LoVo (cell line): ENCODE measurements around the gene MARCHF11.

Experiments used
- DNase-seq: peaks from one replicate; pipeline ENCODE4 v3.0.0-alpha.2; 2016; ENCODE audit warnings: low spot score

The MARCHF11 gene

DNA sequence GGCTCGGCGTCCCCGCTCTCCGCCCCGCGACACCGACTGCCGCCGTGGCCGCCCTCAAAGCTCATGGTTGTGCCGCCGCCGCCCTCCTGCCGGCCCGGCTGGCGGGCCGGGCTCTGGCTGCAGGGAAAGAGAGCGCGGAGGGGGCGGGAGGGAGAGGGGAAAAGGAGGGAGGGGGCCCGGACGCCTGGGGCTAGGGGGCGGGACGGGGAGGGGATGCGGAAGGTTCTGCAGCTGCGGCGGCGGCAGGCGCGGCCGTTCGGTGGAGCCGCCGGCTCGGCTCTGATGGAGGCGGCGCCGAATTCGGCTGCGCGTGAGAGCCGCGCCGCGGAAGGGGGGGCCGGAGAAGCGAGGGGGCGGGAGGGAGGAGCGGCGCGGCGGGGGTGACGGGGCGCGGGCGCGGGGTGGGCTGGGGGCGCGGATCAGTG is at the start of gene MARCHF11:
Gene MARCHF11, minus strand, starts transcription at position 281 of the 425 bp plus-strand sequence. Its CDS starts 216 bp downstream, at position 65.
- DNase-seq = no peak

- DNase-seq = no peak
Observed at GRCh38 chr5:16225927-16226326, 46.3 kb upstream of the MARCHF11 start.

DNA sequence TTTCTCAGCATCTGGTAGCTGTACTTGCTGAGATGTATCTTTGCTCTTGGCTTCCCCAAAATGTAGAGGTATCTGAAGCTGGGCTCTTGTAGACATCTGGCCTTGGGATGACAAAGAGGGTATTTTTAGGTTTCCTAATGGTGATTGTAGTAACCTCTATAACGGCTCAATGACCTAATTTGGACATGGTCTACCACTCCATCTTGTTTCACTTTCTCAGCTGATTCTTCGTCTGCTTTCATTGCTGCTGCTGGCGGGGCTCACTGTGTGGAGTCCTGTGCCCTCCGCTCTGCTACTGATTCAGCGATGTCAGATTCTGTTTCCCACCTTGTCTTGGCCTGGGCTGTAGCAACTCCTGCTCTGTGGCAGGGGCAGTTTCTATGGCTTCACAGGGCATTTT is 12.7 kb upstream of the MARCHF11 start:
- no peak for DNase-seq

DNA sequence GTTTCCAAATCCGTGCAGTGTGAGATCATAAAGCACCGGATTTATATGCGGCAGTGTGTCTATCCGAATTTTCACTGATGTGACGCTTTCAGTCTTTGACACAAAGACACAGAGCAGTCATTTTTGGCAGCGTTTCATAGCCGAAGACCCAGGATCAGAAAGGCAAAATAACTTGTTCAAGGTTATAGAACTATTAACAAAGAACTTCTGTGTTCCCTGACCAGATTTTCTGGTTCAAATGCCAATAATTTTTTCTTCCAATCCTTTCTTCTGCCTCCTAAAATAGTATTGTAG is 1.1 kb upstream of the MARCHF11 start:
- DNase-seq = no peak

DNA sequence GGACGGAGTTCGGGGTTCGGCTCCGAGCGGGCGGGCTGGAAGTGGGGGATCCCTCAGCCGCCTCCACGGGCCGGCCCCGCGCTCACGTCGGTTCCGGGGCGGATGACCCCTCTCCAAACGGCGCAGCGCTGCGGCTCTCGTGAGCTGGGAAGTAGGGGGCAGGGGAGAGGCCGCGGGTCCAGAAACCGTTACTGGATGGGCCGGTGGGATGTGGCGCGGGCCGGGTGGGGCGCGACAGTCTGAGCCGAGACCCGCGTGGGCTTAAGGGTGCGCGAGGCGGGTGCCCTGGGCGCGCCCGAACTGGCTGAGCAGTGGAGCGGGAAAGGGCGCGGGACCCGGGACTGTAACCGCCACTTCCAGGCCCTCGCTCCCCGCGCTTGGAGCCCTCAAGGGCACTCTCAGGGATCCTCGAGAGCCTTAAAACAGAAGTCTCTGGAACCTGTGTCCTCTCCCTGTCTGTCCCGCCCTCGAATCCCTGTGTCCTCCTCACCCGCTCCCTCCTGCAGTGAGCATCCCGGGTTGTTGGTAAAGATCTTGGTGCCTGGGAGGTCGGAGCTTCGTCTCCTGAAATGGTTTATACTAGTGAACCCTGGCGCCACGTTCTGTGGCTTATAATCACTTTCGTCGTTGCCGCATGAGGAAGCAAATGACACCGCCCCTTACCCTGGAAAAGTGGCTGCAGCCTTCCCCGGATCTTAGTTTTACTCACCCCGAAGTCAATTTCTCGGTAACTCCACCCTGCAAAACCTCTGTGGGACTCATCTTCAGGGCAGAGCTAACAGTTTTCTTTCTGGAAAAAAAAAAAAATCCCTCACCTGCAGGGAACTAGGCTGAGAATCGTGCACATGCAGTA is 571 bp upstream of the MARCHF11 start:
- DNase-seq = no peak

- DNase-seq = peak; percentile 19
Observed at GRCh38 chr5:16178745-16179372, 732 bp downstream of the MARCHF11 start.

DNA sequence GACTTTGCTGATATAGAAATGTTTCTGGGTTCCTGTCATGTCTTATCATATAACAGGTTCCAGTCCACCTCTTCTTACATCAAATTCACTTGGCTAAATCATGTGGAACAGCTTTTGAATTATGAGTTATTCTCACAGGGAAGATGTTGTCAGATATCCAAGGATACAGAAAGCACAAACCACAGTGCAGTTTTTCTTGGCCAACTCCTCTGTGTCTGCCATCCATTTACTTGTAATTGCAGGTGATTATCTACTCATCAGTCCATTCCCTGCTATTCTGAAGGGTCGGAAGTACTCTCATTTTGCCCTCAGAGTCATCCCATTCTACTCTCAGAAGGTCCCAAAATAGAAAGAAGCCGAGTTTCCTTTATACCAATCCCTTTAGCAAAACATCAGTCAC is 10.0 kb downstream of the MARCHF11 start:
- DNase-seq = no peak

DNA sequence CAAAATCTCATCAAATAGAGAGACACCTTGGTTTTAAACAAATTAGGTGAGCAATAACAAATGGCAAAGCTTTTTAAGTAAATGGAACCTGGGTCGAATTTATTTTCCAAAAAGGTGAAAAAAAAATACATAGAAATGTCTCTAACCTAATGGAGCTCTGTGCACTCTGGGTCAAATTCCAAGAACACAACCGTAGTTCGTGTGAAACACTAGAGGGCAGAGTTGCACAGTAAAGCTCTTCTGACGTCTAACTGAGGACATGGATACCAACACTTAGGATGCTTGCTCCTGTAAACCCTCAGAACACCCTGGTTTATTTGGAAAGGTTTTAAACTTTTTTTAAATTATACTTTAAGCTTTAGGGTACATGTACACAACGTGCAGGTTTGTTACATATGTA is 18.9 kb downstream of the MARCHF11 start:
- DNase-seq = peak; percentile 70

DNA sequence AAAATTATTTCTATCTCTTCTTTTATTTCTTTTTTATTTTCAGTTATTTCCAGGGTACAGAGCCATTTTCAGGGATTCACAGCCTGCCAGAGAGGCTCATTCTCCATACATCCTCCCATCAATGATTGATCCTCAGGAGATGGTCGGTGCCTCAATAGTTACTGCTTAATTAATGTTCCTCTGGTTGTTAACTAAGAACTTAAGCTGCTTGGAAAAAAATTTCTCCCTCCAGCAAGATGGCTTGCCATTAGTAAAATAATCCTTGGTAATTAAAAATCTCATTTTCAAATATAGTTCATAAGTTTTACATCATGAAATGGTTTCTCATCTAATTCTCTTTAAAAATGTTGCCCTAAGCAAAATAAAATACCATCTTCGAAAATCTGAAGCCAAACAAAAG is 20.0 kb downstream of the MARCHF11 start:
- DNase-seq = no peak

- no peak for DNase-seq
Observed at GRCh38 chr5:16156152-16156551, 23.4 kb downstream of the MARCHF11 start.

GRCh38 chr5:16152601-16153568 is 26.7 kb downstream of the MARCHF11 start:
- no peak for DNase-seq

- no peak for DNase-seq
Observed at GRCh38 chr5:16149621-16150020, 30.0 kb downstream of the MARCHF11 start.

GRCh38 chr5:16147179-16147900 is 32.3 kb downstream of the MARCHF11 start:
- no peak for DNase-seq

- DNase-seq = no peak
Observed at GRCh38 chr5:16144416-16144815, 35.2 kb downstream of the MARCHF11 start.

DNA sequence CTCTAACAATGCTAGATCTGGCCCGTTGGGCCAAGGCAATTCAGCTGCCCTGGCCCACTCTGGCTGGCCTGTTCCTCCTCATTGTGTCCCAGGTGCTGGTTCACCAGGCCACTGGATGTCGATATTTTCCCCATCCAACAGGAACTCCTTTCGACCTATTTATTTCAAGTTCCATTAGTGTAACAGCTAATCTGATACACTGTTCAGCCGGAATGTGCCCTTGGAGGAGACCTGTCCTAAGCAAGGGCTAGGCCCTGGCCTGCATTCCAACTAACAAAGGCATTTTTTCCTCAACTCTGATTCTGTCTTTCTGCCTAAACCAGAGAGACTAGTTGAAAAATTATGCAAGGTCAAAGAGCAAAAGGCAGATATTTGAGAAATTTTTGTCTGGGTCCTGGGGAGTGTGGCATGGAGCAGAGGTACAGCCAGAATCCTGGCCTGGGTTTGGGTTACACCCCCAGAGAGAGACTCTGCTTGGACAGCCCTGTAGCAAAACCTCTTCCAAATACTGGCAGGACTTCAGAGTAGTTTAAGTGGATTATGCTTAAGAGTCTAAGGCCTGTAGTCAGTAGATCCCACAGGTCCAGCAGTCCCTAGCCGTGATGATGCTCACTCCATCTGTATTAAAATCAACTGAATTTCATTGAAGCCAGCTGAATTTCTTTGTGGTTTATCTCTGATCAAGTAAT is 36.1 kb downstream of the MARCHF11 start:
- DNase-seq = no peak

DNA sequence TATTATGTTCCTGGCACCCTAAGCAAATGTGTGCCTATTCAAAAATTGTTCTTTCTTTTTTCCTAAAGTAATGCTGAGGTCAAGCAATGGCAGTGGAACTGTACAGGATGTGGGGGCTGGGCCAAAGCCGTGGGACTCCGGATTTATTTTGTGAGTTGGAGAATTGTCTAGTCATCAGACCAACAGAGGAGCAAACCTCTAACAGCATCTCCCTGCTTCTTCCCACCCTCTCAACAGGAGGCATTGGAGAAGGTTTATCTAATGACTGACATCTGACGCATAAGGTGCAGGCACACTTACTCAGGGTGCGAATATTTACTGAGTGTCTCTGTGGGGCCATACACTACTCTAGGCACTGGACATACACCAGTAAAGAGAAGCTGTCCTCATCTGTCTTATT is 38.6 kb downstream of the MARCHF11 start:
- DNase-seq = no peak

DNA sequence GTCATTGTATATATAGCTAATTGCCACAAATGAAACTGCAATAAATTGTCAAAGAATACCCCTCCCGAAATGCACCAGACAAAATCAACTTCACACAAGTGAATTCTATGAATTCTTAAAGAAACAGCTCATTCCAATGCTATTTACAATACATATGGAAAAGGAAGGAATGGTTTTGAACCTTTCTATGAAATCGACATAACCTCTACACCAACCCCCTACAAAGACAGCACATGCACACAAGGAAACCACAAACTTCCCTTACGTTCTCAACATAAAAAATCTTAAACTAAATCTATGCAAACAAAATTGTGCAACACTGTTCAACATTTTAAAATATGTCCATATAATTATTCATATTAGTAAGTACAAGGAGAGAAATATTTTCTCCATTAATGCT is 39.2 kb downstream of the MARCHF11 start:
- DNase-seq = no peak

DNA sequence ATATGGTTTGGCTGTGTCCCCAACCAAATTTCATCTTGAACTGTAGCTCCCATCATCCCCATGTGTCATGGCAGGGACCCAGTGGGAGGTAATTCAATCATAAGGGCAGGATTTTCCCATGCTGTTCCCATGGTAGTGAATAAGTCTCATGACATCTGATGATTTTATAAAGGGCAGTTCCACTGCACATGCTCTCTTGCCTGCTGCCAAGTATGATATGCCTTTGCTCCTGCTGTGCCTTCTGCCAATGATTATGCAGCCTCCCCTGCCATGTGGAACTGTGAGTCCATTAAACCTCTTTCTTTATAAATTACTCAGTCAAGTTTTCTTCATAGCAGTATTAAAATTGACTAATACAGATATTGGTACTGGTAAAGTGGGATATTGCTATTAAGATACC is 42.4 kb downstream of the MARCHF11 start:
- no peak for DNase-seq

- no peak for DNase-seq
Observed at GRCh38 chr5:16135506-16135905, 44.1 kb downstream of the MARCHF11 start.

- no peak for DNase-seq
Observed at GRCh38 chr5:16135003-16135402, 44.6 kb downstream of the MARCHF11 start.

GRCh38 chr5:16134204-16134603 is 45.4 kb downstream of the MARCHF11 start:
- no peak for DNase-seq
